Germinal center (tissue), 1 donor: Measurements from ENCODE around the gene NPAS4.
"Not testable (repeated sequence)": the region's sequence is repeated elsewhere in the genome, so short reads cannot be mapped to it uniquely, and the experiment has no call there.

Source experiments
- DNase-seq: peaks from one replicate; pipeline ENCODE4 v3.0.0; 2012; ENCODE audit warnings: mixed read lengths, low spot score

NPAS4 gene

DNA sequence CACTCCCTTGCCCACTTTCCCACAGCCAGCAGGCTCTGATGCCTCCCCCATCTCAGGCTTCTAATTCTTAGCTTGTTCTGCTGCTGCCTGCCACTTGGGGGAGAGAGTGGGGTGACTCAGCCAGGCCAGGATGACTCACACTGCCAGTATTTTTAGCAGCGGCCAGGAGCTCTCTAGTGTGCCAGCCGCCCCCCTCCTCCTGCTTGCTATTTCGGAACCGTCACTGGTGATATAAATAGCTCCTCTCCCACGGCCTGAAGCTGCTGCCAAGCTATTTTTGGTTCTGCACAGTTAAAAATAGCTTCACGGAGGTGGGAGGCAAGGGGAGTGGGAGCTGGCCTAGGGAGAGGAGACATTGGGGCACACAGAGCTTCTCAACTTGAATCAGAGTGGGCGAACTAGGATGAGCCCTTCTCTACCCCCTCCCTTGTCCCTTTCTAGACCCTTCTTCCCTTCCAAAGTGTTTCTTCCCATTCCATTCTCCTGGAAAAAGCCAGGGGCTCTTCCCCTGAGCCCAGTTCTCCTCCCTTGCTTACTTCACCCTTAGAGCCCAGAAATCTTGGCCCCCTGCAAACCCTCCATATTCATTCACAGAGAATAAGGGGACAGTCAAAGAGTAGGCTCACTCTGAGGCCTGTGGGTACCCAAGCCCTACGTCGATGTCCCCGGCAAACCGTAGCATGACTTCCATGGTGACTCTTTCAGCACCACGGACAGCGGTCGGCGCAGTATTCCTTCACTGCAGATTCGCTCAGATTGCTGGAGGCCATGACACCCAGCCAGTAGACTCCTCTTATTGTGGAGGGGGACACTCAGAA lies 2.5 kb upstream of the NPAS4 start:
- peak; percentile 62 for DNase-seq

DNA sequence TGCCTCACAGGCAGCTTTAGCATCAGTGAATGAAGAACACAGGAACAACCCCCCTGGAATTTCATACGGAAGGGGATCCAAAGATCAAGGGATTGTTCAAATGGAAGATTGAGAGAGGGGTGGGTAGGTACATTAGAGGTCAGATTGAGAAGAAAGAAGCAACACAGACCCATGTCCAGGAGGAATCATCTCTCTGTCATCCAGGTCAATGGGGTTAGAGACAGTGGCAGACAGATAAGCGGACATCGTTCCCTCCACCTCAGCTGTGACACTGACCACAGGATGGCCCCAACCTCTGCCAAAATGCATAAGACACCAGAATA lies 1.9 kb upstream of the NPAS4 start:
- DNase-seq, result no peak

DNA sequence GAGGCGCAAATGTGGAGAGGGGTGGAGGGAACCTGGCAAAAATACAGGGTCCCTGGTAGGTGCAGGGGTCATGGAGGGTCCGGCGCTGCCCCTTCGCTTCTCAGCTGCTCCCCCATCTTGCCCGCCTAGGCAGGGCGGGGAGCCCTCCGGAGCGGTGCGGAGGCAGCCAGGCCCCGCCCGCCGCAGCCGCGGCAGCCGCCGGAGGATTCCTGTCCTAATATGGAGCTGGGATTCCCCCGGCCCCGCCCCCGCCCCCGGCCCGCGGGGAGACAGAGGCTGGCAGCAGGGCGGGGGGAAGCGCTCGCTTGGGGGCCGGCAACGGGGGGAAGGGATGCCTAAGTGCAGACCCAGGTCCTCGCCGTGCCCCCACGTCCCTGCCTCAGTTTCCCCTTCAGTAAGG lies 1.0 kb upstream of the NPAS4 start:
- no peak for DNase-seq

DNA sequence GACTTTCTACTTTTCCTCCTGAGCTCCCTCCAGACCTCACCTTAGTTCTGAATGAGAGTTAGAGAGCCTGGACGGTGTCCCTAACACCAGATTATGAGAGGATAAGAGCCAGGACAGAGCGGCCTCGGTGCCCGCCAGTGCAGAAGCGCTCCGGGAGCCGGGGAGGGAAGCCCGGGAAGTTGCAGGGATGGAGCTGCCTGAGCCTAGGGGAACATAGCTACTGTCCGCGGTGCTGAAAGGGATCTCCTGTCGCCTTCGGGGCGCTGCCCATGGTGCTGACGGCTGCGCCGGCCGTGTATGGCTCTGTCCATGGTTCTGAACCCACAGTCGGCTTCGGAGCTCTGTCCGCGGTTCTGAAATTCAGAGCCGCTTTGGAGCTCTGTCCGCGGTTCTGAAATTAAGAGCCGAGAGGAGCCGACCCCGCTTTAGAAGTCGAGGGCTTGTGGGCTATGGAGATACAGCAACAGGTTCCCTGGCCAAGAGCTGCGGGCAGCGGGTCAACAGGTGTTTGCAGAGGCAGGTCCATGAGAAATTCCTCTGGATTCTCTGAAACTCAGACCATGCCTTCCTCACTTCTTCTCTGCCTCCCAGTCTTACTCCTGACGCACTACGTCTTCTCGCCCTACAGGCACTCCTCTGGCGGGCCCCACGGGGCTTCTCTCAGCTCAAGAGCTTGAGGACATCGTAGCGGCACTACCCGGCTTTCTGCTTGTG lies 814 bp downstream of the NPAS4 start:
- DNase-seq, result peak; percentile 89

DNA sequence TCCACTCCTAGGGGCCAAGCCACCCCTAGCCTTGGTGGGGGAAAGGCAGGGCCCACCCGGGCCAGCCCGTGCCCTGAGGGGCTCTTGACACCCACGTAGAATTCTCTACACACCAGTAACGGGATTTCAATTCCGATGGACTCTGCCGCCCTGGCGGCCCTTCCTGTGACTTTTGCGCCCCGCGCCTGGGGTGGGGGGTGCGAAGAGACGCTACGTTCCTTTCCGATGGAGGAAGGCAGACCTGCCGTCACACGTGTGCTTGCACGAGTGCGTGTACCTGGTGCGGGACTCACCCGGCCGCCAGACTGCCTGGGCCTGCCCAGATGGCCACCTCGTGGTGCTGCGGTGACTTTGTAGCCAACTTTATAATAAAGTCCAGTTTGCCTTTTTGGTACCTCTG lies 5.5 kb downstream of the NPAS4 start:
- no peak for DNase-seq

DNA sequence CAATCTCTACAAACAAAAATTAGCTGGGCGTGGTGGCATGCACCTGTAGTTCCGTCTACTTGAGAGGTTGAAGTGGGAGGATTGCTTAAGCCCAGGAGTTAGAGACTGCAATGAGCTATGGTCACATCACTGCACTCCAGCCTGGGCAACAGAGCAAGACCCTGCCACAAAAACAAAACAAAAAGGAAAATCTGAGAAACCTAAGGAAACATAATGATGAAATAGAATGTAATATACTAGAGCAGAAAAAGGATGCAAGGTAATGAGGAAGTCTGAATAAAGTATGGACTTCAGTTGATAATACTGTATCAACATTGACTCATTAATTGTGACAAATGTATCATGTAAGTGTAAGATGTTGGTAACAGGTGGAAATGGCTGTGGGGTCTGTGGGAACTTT lies 8.1 kb downstream of the NPAS4 start:
- DNase-seq, result no peak

DNA sequence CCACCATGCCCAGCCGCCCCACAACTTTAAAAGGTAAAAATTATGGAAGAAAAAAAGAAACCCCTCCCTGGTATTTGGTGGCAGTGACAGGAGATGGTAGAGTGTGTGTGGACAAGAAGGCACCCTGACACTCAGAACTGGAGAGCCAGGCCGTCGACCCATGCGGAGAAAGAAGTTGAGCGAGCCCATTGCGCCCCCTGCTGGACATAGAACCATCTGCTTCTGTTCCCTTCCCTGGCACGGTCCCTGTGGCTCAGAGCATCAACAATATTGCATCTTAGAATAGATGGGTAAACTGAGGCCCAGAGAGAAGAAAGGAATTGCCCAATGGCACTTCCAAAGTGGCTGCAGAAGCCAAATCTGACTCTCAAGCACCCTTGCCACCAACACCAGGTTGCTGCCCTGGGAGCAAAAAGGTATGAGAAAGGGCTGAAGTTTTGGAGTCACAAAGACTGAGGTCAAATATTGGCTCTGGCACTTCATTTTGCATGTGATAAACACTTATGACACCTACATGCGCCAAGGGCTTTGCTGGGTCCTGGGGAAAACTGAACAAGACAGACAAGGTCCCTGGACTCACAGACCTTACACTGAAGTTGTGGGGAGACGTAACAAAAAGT lies 9.3 kb downstream of the NPAS4 start:
- peak; percentile 68 for DNase-seq

DNA sequence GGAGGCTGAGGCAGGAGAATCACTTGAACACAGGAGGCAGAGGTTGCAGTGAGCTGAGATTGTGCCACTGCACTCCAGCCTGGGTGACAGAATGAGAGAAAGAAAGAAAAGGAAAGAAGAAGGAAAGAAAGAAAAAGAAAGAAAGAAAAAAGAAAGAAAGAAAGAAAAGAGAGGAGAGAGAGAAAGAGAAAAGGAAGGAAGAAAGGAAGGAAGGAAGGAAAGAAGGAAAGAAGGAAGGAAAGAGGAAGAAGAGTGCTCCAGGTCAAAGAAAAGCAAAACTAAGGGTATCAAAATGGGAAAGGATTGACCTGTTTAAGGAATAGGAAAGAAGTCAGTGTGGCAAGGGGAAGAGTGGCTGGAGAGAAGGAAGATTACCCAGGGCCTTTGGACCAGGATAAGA lies 10.5 kb downstream of the NPAS4 start:
- DNase-seq, result not testable (repeated sequence)

DNA sequence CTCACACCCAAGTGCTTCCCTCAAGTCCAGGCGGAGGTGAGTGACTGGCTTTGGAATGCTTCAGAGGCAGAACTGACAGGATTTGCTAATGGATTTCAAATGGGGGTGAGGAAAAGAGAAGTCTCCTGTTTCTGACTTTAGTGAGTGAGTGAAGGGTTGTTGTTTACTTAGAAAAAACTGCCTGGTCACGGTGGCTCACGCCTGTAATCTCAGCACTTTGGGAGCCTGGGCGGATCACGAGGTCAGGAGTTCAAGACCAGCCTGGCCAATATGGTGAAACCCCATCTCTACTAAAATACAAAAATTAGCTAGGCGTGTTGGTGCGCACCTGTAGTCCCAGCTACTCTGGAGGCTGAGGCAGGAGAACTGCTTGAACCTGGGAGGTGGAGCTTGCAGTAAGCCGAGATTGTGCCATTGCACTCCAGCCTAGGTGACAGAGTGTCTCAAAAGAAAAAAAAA lies 11.1 kb downstream of the NPAS4 start:
- DNase-seq, result not testable (repeated sequence)

DNA sequence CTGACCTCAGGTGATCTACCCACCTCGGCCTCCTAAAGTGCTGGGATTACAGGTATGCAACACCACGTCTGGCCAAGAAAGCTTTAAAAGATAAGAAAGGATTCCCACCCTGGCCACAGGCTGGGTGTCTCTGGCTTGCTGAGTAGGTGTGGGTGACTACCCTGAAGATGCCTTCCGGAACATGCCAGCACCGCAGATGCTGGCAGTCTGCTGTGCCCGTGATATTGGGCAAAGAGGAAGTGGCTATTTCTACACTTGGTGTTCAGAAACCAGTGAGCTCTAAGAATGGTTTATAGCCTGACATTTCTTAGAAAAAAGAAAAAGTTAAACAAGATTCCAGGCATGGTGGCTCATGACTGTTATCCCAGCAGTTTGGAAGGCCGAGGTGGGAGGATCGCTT lies 11.8 kb downstream of the NPAS4 start:
- no peak for DNase-seq

DNA sequence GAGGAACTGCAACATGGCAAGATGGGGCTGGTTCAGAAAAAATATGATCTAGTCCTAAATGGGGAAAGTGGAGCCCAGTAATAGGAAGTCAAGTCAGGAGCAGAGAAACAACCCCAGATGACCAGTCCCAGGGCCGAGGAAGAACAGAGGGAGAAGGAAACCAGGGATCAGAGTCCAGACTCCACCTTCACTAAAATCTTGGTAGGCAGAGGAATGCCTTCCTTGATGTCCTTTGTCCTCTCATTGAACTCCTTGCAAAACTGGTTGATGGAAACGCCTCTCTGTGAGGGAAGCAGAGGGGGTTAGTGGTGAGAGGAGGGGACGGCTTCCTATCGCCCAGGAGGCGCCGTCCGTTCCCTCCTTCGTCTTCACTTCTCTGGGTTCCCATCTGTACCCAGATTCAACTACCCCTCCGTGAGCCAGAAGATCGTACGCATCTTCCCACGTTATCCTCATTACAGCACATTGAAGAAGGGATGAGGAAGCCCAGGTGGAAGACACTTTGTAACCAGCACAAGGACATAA lies 17.2 kb downstream of the NPAS4 start:
- DNase-seq, result no peak

DNA sequence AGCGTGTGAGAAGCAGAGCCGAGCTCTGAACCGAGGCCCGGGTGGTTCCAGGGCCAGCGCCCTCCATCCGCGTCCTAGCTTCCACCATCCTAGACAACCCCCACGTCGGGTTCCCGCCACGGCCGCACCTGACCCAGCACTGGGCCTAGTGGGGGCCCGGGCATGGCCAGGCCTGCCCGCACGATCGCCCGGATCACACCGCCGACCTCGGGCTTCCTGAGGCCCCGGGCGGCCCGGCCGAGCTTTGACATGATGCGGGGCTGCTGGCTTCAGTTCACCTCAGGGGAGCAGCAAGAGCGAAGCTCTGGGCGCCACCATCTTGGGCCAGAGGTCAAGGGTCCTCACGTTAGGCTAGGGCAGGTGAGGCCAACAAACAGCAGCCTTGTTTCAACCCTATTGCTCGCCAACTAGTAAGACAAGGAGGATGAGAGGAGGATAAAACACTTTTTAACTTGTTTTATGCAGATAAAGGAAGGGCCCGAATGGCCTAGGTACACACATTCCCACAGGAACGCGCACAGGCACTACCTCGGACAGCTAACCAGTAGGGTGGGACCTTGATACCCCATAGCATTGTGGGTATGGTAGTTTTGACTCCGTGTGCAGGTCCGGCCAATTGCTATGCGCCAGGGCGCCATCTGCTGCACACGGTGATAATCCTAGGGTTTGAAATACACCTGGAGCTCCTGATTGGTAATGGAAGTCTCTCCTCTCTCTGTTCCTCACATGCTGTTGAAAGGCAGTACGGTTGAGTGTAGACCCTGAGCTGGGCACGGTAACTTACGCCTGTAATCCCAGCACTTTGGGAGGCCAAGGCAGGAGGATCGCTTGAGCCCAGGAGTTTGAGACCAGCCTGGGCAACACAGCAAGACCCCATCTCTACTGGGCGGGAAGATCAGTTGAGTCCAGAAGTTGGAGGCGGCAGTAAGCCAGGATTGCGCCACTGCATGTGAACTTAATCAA lies 17.9 kb downstream of the NPAS4 start, which contains the start of gene MRPL11:
MRPL11 (minus strand) TSS at position 345 of the 963 bp plus-strand sequence; CDS start at position 251, 94 bp downstream.
- peak; percentile 94 for DNase-seq

DNA sequence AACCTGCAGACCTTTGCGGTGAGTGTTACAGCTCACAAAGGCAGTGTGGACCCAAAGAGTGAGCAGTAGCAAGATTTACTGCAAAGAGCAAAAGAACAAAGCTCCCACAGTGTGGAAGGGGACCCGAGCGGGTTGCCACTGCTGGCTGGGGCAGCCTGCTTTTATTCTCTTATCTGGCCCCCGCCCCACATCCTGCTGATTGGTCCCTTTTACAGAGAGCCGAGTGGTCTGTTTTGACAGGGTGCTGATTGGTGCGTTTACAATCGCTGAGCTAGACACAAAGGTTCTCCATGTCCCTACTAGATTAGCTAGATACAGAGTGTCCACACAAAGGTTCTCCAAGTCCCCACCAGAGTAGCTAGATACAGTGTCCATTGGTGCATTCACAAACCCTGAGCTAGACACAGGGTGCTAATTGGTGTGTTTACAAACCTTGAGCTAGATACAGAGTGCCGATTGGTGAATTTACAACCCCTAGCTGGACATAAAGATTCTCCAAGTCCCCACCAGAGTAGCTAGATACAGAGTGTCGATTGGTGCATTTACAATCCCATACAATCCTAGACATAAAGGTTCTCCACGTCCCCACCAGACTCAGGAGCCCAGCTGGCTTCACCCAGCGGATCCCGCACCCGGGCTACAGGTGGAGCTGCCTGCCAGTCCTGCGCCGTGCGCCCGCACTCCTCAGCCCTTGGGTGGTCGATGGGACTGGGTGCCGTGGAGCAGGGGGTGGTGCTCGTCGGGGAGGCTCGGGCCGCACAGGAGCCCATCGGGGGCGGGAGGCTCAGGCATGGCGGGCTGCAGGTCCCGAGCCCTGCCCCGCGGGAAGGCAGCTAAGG lies 19.5 kb downstream of the NPAS4 start:
- not testable (repeated sequence) for DNase-seq

DNA sequence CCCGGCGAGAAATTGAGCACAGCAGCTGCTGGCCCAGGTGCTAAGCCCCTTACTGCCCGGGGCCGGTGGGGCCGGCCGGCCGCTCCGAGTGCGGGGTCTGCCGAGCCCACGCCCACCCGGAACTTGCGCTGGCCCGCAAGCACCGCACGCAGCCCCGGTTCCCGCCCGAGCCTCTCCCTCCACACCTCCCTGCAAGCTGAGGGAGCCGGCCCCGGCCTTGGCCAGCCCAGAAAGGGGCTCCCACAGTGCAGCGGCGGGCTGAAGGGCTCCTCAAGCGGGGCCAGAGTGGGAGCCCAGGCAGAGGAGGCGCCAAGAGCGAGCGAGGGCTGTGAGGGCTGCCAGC lies 20.1 kb downstream of the NPAS4 start:
- not testable (repeated sequence) for DNase-seq

DNA sequence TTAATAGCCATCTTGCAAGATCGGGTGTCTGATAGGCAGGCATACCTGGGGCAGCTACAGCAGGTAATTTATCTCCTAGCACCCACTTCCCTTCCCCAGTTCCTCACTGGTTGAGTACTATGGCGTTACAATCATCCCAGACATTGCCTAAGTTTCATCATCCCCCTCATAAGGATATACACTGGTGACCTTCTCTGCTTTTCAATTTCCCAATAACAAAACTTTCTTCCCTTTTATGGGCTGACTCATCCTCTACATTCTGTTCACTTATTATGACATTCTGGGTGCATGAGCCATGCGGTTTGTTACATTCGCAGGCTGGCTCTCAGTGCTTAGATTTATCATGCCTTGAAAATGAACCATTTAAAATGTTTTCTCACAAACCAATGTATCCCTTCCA lies 22.8 kb downstream of the NPAS4 start:
- DNase-seq, result no peak

DNA sequence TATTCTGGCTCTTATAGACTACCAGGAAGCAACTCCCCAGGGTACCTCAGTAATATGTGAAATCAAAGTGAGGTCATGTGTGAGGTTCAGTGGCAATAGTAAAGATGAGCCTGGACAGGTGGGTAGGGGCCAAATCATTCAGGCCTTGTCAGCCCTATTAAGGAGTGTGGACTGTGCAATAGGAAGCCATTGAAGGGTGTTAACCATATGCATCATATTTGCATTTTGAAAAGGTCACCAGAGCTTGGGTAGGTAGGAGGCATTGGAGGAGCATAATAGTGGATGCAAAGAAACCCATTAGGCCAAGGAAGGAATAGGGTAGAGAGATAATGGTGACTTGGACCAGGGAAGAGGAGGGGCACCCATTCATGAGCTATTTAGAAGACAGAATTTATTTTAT lies 26.2 kb downstream of the NPAS4 start:
- DNase-seq, result no peak

DNA sequence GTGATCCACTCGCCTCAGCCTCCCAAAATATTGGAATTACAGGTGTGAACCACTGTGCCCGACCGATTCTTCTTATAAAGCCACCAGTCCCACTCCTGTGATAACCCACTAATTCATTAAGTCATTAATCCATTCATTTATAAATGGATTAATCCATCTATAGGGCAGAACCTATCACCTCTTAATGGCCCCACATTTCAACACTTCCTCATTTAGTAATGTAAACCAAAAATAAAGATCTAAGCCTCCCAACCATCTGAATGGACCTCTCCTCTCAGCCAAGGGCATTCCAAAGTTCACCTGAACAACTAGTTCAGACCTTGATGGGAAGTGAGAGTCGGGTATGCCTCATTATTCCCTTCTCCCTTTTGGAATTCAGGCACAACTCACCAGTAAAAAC lies 27.7 kb downstream of the NPAS4 start:
- DNase-seq, result no peak

DNA sequence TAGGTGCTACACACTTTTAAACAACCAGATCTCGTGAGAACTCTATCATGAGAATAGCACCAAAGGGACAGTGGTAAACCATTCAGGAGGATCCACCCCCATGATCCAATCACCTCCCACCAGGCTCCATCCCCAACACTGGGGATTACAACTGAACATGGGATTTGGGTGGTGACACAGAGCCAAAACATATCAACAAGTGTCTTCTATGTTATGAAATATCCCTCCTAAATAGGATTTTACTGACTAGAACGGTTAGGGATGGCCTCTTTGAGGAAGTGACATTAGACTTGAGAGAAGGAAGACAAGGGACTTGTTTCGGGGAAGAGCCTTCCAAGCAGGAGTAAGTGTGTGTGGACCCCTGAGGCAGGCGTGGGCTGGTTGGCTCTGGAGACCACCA lies 29.7 kb downstream of the NPAS4 start:
- no peak for DNase-seq

DNA sequence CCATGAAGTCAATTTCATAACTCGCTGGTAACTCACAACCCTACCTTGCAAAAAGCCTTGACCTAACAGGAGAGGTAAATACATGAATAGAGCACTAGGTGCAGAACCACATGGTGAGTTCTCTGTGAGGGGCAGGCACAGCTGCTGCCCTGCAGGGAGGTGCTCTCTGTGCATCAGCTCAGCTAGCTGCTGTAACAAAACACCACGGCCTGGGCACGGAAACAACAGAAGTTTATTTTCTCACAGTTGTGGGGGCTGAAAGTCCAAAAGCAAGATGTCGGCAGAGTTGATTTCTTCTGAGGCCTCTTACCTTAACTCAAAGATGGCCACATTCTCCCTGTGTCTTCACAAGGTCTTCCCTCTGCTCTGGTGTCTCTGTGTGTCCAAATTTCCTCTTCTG lies 30.8 kb downstream of the NPAS4 start:
- DNase-seq, result no peak

DNA sequence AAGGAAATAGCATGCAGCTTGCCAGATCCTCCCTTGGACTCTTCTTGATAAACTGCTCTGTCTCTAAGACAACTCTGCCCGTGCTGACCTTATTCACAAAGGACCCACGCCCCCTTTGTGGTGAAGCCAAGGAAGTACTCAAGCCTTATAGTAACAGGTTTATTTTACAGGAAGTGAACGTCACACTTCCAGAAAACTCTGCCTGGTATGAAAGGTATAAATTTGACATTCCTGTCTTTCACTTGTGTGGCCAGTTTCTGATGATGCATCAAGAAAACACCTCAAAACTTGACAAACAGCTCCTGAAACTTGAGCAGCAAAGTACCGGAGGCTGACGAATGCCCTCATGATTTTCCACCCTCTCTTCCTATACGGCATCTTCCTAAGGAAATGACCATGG lies 33.4 kb downstream of the NPAS4 start:
- DNase-seq, result no peak

DNA sequence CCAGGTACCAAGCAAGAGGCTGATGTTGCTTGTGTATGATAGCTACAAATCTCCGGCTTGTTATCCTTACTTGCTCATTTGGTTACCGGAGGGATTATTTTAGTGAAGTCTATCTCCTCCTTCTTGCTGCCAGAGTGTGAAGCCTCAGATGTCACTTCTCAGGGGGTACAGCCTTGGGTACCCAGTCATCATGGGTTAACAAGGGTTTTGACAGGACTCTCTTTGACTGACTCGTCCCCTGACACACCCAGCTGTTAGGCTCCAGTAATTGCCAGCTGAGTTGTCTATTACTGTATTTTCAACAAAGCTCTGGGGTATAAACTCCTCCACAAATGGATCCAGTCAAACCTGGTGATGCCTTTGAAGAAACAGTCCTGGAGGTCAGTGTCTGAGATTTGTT lies 34.0 kb downstream of the NPAS4 start:
- DNase-seq, result no peak
